ENCODE results near the gene SMURF1.

Gene SMURF1

DNA sequence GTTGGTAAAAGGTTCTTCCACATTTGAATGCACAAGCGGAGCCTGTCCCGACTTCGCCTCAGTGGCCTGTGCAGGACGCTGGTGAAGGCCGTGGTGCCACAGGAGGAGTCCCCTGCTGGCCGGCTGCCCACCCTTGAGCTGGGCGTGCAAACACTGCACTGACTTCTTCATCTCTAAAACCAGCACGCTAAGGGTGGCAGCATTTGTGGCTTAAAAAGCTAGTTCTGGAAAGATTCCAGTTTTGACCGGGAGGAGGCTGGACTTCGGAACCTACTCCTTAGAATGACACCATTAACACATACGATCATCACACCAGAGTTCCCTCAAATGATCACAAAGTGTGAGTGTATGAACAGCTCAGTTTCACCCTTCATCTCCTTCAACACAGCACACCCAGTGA, 102.4 kb downstream of the SMURF1 start:
- no peak for DNase-seq (ENCODE audit: low spot score)
- no peak overlapping the region for H3K4me3 ChIP-seq
- peak overlapping the region; percentile 29 to 88 for H3K27ac ChIP-seq
- TF ChIP-seq, protein P1, sequence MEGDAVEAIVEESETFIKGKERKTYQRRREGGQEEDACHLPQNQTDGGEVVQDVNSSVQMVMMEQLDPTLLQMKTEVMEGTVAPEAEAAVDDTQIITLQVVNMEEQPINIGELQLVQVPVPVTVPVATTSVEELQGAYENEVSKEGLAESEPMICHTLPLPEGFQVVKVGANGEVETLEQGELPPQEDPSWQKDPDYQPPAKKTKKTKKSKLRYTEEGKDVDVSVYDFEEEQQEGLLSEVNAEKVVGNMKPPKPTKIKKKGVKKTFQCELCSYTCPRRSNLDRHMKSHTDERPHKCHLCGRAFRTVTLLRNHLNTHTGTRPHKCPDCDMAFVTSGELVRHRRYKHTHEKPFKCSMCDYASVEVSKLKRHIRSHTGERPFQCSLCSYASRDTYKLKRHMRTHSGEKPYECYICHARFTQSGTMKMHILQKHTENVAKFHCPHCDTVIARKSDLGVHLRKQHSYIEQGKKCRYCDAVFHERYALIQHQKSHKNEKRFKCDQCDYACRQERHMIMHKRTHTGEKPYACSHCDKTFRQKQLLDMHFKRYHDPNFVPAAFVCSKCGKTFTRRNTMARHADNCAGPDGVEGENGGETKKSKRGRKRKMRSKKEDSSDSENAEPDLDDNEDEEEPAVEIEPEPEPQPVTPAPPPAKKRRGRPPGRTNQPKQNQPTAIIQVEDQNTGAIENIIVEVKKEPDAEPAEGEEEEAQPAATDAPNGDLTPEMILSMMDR (IDR thresholded peaks at IDR 0.05), result no peak

DNA sequence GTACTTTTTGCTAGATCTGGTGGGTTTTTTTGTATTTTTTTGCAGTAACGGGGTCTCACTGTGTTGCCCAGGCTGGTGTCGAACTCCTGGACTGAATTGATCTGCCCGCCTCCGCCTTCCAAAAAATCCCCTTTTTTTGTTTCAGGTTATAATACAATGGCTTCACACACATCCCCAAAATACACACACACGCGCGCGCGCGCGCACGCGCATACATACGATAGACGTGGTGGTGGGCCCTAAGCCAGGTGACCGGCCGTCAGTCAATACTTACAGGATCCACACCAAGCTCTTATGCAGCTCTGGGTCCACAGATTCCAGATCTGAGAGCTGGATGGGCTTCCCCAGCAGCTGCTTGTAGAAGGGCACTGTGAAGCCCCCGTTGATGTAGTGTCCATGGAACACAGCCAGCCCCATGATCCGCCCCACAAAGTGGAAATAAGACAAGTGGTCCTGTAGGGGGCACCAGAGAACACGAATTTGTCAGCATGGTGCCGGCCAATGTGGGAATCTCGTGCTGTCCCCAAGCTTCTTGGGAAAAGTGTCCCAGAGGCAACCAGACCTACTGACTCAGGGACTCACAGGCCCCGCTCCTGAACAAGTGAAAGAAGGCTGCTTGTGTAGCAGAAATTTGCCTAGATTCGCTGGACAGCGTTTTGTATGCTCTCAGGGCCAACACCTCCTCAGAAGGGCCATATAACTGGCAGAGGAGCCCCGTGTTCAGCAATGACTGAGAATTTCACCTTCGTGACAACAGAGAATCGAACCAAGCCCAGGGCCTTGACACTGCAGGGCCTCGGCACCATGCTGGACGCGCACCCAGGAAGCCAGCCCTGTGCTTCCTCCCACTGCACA, 103.6 kb downstream of the SMURF1 start:
- DNase-seq (ENCODE audit: low spot score), result peak; percentile 93
- TF ChIP-seq, protein P1 (IDR thresholded peaks at IDR 0.05), result peak; percentile 67
- H3K4me3 ChIP-seq, result peak overlapping the region; percentile 20
- H3K27ac ChIP-seq, result peak overlapping the region; percentile 29 to 88

DNA sequence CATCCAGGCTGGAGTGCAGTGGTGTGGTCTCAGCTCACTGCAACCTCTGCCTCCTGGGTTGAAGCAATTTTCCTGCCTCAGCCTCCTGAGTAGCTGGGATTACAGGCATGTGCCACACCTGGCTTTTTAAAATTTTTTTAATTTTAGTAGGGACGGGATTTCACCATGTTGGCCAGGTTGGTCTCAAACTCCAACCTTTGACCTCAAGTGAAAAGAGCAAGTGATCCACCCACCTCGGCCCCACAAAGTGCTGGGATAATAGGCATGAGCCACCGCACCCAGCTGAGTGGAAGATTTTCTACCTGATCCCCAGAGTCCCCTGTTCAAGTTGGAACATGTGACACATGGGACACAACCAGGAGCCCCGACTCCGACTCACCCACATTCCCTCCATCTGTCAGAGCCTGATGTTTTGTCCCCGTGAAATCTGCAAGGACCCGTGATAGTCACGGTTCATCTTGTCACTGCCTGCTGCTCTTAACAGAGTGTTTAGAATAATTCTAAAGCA, 104.5 kb downstream of the SMURF1 start:
- Histone ChIP-seq H3K4me3 (no peak overlapping the region), H3K27ac (peak overlapping the region; percentile 4 to 29)
- DNase-seq (ENCODE audit: low spot score), result no peak
- TF ChIP-seq, protein P1 (IDR thresholded peaks at IDR 0.05), result no peak

DNA sequence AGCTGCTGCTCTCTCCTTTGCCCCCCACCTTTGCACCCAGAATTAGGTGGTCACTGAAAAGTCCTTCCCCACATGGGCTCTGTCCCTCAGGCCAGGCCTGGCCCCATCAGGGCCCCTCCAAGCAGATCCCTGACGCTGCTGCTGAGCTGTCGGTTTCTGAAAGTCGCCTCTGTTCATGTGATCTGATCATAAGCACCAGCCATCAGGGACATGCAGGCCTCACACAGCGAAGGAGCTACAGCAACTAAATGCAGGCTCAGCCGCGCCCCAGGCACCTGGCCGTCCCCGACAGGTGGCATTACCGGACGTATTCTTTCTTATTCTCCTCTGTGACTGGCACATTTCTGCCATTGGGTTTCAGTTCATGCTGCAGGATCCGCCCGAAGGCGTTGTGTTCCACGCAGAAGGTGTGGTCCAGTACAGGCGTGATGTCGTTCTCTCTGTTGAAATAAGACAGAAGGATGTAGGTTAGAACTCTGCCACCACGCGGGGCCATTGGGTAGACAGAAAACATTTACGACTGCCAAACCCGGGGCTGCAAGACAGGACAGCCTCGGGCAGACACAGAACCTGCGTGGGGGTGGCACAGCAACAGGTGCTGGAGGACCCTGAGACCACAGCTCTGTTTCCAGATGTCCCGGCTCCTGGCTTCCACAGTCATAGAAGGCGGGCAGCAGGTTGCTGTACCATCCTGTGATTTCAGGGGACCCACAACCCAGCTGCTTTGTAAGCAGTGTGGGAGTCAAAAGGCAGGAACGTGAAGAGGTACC, 105.6 kb downstream of the SMURF1 start:
- TF ChIP-seq, protein P1 (IDR thresholded peaks at IDR 0.05), result no peak
- no peak for DNase-seq (ENCODE audit: low spot score)
- H3K4me3 ChIP-seq, result no peak overlapping the region
- peak overlapping the region in 1 of 2 donors; percentile 72 for H3K27ac ChIP-seq

DNA sequence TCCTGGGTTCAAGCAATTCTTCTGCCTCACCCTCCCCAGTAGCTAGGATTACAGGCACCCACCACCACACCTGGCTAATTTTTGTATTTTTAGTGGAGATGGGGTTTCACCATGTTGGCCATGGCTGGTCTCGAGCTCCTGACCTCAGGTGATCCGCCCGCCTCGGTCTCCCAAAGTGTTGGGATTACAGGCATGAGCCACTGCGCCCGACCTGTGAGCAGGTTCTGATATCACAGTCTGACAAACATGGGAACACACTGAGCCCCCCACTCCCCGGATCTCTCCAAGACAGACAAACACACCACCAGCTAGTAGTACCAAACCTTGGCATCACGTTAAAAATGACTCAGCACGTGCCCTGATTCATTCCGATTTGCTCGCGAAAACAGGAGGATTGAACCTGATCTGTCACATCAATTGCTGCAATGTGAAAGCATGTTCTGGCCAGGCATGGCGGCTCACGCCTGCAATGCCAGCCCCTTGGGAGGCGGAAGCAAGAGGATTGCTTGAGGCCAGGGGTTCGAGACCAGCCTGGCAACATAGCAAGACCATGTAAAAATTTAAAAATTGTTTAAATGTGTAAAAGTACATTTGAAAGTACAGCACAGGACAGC, 106.5 kb downstream of the SMURF1 start:
- Histone ChIP-seq H3K4me3 (no peak overlapping the region), H3K27ac (peak overlapping the region in 1 of 2 donors; percentile 72)
- TF ChIP-seq, protein P1 (IDR thresholded peaks at IDR 0.05), result no peak
- DNase-seq (ENCODE audit: low spot score), result no peak

DNA sequence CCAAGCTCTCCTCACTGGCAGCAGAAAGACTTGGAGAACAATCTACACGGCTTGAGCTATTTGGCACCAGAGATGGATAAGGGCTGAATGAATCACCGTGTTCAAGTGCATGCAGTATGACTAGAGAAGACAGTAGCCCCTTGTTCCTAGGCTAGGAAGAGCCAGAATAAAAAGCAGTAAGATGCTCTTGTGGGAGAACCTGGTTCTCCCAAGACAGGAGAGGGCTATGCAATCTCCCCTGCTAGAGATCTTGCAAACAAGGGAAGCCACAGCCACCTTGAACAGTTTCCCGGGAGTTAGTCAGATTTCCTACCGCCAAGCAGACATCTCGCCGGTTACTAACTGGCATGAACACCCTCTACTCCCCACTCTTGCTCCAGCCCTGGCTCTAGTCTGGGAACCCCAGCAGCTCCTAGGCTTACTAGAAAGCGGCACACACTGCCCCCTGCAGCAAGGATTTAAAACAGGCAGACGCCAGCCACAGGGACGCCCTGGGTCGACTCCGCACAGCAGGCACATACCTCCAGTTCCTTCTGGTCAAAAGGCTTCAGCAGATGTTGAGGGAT, 107.3 kb downstream of the SMURF1 start:
- peak overlapping the region in 1 of 2 donors; percentile 72 for H3K27ac ChIP-seq
- no peak overlapping the region for H3K4me3 ChIP-seq
- DNase-seq (ENCODE audit: low spot score), result no peak
- TF ChIP-seq, protein P1 (IDR thresholded peaks at IDR 0.05), result no peak
